ENCODE data around the gene SLC34A1.

SLC34A1 gene

GRCh38 chr5:177389241-177390169 is 5.3 kb downstream of the SLC34A1 start:
- DNase-seq, result peak; percentile 69

GRCh38 chr5:177390363-177391300 is 6.4 kb downstream of the SLC34A1 start:
- peak; percentile 92 for DNase-seq

DNA sequence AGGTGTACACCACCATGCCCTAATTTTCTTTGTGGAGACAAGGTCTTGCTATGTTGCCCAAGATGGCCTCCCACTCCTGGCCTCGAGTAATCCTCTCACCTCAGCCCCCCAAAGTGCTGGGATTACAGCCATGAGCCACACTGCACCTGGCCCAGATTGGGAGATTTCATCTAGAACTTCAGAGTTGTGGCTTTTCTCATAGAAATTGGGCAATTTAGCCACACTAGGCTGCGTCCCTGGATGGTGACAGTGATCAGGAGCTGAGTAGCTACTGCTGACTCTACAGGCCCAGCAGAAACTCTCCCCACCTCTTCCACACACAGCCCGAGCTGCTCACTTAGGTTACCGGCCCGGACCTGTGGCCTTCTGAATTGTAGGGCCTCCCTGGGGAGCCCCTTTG is 8.5 kb downstream of the SLC34A1 start:
- no peak for DNase-seq

- no peak for DNase-seq
Measured at GRCh38 chr5:177393206-177393765, 9.1 kb downstream of the SLC34A1 start.

DNA sequence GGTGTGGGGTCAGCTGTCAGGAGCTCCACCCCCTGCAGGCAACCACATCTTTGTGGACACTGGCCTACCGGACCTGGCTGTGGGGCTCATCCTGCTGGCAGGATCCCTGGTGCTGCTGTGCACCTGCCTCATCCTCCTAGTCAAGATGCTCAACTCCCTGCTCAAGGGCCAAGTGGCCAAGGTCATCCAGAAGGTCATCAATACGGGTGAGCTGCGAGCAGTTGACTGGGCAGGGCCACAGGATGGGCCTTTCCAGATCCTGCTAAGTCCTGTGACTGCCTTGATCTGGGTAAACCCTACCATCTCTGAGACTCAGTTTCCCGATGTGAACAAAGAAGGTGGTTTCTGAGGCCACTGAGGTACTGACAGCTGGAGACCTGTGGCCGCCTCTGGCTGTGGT is 9.8 kb downstream of the SLC34A1 start:
- no peak for DNase-seq

GRCh38 chr5:177396078-177396477 is 11.8 kb downstream of the SLC34A1 start:
- no peak for DNase-seq

DNA sequence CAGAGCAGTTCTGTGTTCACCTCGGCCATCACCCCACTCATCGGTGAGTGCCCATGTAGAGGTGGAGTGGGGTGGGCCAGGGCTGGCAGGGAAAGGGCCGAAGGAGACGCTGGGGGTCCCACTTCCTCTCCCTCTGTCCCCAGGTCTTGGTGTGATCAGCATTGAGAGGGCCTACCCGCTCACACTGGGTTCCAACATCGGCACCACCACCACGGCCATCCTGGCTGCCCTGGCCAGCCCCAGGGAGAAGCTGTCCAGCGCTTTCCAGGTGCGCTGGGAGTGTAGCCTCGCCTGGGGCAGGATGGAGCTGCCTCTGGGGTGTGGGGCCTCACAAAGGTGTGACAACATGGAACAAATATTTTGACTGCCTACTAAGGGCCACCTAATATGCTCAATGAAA is 12.6 kb downstream of the SLC34A1 start:
- DNase-seq, result no peak

DNA sequence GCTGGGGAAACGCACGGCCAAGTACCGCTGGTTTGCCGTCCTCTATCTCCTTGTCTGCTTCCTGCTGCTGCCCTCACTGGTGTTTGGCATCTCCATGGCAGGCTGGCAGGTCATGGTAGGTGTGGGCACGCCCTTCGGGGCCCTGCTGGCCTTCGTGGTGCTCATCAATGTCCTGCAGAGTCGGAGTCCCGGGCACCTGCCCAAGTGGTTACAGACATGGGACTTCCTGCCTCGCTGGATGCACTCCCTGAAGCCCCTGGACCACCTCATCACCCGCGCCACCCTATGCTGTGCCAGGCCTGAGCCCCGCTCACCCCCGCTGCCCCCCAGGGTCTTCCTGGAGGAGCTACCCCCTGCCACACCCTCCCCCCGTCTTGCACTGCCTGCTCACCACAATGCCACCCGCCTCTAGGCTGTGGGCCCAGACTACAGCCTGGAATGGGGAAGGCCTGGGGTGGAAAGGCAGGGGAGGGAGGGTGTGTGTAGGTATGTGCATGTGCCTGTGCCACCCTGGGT is 13.7 kb downstream of the SLC34A1 start:
- DNase-seq, result no peak

GRCh38 chr5:177399997-177400868 is 16.0 kb downstream of the SLC34A1 start, which contains the start of gene PFN3:
Gene PFN3 (minus strand): TSS chr5:177400661. CDS start chr5:177400576, 85 bp downstream.
- no peak for DNase-seq

GRCh38 chr5:177402271-177403043 is 18.2 kb downstream of the SLC34A1 start:
- peak; percentile 86 for DNase-seq

DNA sequence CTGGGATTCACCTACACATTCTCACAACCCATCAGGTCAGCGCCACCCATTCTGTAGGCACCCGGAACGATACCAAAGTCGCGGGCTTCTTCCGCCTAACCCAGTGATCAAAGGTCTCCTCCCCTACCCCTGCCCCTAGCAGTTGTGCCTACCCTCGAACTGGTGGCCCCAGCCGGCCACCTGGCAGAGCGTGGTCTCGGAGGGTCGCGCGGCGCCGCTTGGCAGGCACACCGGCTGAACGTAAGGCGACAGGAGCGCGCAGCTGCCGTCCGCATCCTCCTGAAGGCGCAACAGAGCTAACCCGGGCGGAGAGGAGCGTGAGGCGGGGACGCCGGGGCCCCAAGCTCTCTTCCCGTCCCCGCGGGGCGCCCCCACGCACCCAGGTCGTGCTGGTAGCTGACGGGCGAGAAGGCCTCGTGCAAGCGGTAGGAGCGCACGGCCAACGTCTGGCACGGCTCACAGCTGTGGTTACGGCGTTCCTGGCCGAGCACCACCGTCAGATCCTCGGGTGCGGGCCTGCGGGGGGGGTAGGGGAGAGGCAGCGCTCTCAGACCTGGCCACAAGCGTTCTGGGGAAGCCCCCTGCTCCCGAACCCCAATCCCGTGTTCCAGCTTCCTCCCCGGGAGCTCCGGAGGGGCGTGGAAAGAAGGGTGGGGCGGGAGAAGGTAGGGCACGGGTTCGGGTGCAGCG is 19.0 kb downstream of the SLC34A1 start:
- peak; percentile 63 for DNase-seq

- DNase-seq, result peak; percentile 90
Measured at GRCh38 chr5:177403792-177404640, 19.8 kb downstream of the SLC34A1 start.

- DNase-seq, result no peak
Measured at GRCh38 chr5:177404641-177405179, 20.5 kb downstream of the SLC34A1 start.

DNA sequence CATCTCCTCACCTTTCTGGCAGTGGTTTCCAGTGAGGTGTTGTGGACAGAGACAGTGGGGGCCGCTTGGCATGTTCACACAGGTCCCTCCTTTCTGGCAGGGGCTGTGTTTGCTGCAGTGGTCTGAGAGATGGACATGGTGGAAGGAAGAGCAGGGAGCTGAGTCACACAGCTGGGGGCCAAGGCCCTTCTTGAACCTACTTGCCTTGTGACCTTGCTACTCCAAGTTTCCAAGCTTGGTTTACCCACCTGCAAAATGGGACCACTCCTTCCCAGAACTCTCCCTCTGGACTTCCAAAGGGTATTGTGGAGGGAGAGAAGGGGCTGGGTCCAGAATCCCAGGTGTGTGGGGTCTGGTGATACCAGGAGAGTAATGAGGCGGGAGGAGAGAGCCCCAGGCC is 21.1 kb downstream of the SLC34A1 start:
- no peak for DNase-seq

GRCh38 chr5:177405805-177406204 is 21.6 kb downstream of the SLC34A1 start:
- DNase-seq, result peak; percentile 16

DNA sequence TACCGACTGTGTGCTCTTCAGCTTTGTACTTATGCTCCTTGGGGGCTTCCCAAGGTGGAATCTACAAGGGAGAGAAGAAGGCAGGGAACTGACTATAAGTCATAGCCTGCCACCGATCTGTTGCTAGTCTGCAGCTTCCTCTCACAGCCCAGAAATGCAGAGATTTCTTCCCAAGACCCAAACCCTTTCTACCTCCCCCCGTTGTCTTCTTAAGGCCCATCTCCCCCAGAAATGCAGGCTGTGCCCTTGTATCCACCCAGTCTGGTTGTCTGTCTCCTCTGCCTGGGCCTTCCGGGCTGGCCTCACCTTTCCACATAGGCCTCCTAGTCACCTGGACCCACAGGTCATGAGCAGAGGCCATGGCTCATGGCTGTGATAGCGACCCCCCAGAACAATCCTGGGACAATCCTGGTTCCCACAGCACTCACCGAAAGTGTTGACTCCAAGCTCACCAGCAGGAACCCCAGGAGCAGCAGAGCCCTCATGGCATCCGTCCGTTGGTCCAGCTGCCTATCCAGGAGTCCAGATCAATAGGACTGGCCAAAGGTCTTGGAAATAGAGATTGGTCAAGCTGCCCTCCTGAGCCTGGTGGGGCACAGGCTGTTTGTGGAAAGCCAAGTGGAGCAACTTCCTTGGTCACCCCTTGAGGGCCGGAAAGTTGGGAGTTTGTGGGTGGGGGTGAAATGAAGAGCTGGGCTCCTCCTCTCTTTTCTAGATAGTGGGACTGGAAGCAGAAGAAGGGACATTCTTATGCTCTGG is 25.0 kb downstream of the SLC34A1 start, which contains the start of gene F12:
Gene F12 (minus strand): TSS at position 522 of the 759 bp plus-strand sequence. CDS start 37 bp downstream, at position 485.
- no peak for DNase-seq

GRCh38 chr5:177410575-177410974 is 26.3 kb downstream of the SLC34A1 start:
- DNase-seq, result no peak

- peak; percentile 21 for DNase-seq
Measured at GRCh38 chr5:177412603-177413233, 28.5 kb downstream of the SLC34A1 start.

Data from CD4-positive, alpha-beta T cell treated with Interleukin-6 for 4 hours (primary cell).